H1 (cell line): ENCODE measurements around the gene CACNB1. TPM values are rescaled to one million over a fixed set of nuclear protein-coding genes. Genes with fewer than 3 reads are reported as not detected.
A peak's percentile ranks its signal among the peaks of the same experiment; 100 is the strongest.

Source experiments
- CTCF ChIA-PET: fragments of 300-600 bp; sonication (Branson Sonifier 250); formaldehyde crosslinking; loops from one replicate; lab custom pipeline; 2021; ENCODE audit not compliant: partially characterized antibody; lab: Charles Lee
- POLR2A ChIA-PET: fragments of 300-600 bp; sonication (Branson Sonifier 250); formaldehyde crosslinking; loops from one replicate; lab custom pipeline; 2021; ENCODE audit warnings: inconsistent platforms; ENCODE audit not compliant: partially characterized antibody; lab: Charles Lee
- DNase-seq, 2 experiments: peaks; one replicate each; pipeline versions ENCODE4 v3.0.0 to v3.0.0-alpha.2; 2010 to 2022; ENCODE audit warnings: low spot score in 2 of 2, low read depth in 1 of 2, mixed read lengths in 1 of 2
- FAIRE-seq: peaks from 2 replicates; lab custom pipeline; 2011; peaks lifted over from hg19 to GRCh38; lab: Jason Lieb, UNC
- H2AFZ ChIP-seq: 2 replicates; pipeline ENCODE4 v1.8.1; 2012; ENCODE audit warnings: low read length, inconsistent platforms
- H2AK5ac ChIP-seq: 2 replicates; pipeline ENCODE4 v1.6.1; 2013; ENCODE audit warnings: low read depth, low read length
- H2BK120ac ChIP-seq: replicated peaks from 2 replicates; pipeline ENCODE3; 2013; ENCODE audit warnings: low read depth, low read length, inconsistent platforms
- H2BK12ac ChIP-seq: 2 replicates; pipeline ENCODE4 v1.6.1; 2013; ENCODE audit warnings: low read depth, low read length
- H2BK15ac ChIP-seq: 2 replicates; pipeline ENCODE4 v1.6.1; 2013; ENCODE audit warnings: low read length
- H2BK20ac ChIP-seq: 2 replicates; pipeline ENCODE4 v1.6.1; 2013; ENCODE audit warnings: low read length
- H2BK5ac ChIP-seq: 2 replicates; pipeline ENCODE4 v1.6.1; 2013; ENCODE audit warnings: low read depth, low read length
- H3K14ac ChIP-seq: 2 replicates; pipeline ENCODE4 v1.6.1; 2013; ENCODE audit warnings: inconsistent platforms; ENCODE audit not compliant: insufficient read length
- H3K18ac ChIP-seq: 2 replicates; pipeline ENCODE4 v1.6.1; 2013; ENCODE audit warnings: low read length; ENCODE audit errors: extremely low read depth
- H3K23ac ChIP-seq: 2 replicates; pipeline ENCODE4 v1.6.1; 2013; ENCODE audit warnings: inconsistent platforms; ENCODE audit not compliant: insufficient read length
- H3K23me2 ChIP-seq: 2 replicates; pipeline ENCODE4 v1.6.1; 2013; ENCODE audit warnings: low read depth, low read length
- H3K27ac ChIP-seq: 2 replicates; pipeline ENCODE4 v1.6.1; 2011; ENCODE audit warnings: low read depth, low read length, inconsistent platforms
- H3K27me3 ChIP-seq, 4 experiments: replicated peaks in 1 of 4; 1 replicate in 1 of 4; 2 replicates in 3 of 4; pipeline versions ENCODE4 v1.6.1 to v1.8.1; 2011 to 2013; ENCODE audit warnings: low read length in 3 of 4, mild to moderate bottlenecking in 3 of 4, inconsistent platforms in 2 of 4, mixed read lengths in 2 of 4, moderate library complexity in 1 of 4; ENCODE audit not compliant: control insufficient read depth in 3 of 4, insufficient read depth in 3 of 4; ENCODE audit errors: extremely low read depth in 1 of 4
- H3K36me3 ChIP-seq, 4 experiments: 2 replicates each; pipeline versions ENCODE4 v1.6.1 to v1.8.1; 2011 to 2013; ENCODE audit warnings: mild to moderate bottlenecking in 4 of 4, low read length in 3 of 4, moderate library complexity in 2 of 4, control low read depth in 1 of 4, inconsistent platforms in 1 of 4; ENCODE audit not compliant: insufficient read depth in 4 of 4, control insufficient read depth in 2 of 4
- H3K4ac ChIP-seq: replicated peaks from 2 replicates; pipeline ENCODE3; 2013; ENCODE audit warnings: low read length, low read depth, mixed read lengths, inconsistent platforms; ENCODE audit not compliant: insufficient read length
- H3K4me1 ChIP-seq, 4 experiments: replicated peaks in 1 of 4; 1 replicate in 1 of 4; 2 replicates in 3 of 4; pipeline versions ENCODE4 v1.6.1 to v1.8.1; 2011 to 2013; ENCODE audit warnings: low read length in 3 of 4, inconsistent platforms in 2 of 4, mixed read lengths in 1 of 4; ENCODE audit not compliant: insufficient read depth in 4 of 4, control insufficient read depth in 3 of 4
- H3K4me2 ChIP-seq, 2 experiments: 2 replicates each; pipeline versions ENCODE4 v1.6.1 to v1.8.1; 2011 to 2013; ENCODE audit warnings: low read depth in 2 of 2, low read length in 2 of 2, control low read depth in 1 of 2, inconsistent platforms in 1 of 2, mild to moderate bottlenecking in 1 of 2; ENCODE audit not compliant: insufficient read depth in 1 of 2
- H3K4me3 ChIP-seq, 4 experiments: fragments of 200-600, 300-600 bp in 1 of 4; sonication (generic), shearing (Covaris generic), sonication (Bioruptor Twin) in 1 of 4; 2 replicates each; pipeline versions ENCODE4 v1.5.1 to v1.8.1; 2011 to 2016; ENCODE audit warnings: low read length in 4 of 4, low read depth in 3 of 4, control low read depth in 2 of 4, inconsistent platforms in 2 of 4, mild to moderate bottlenecking in 2 of 4, mixed read lengths in 1 of 4, moderate library complexity in 1 of 4; ENCODE audit not compliant: insufficient read depth in 2 of 4; ENCODE audit errors: extremely low read depth in 1 of 4
- H3K56ac ChIP-seq: replicated peaks from 2 replicates; pipeline ENCODE3; 2013; ENCODE audit warnings: low read depth, mild to moderate bottlenecking, mixed read lengths, low read length, inconsistent platforms; ENCODE audit not compliant: insufficient read length
- H3K79me1 ChIP-seq: 2 replicates; pipeline ENCODE4 v1.6.1; 2013; ENCODE audit warnings: low read depth, low read length, control low read depth
- H3K79me2 ChIP-seq, 2 experiments: 2 replicates each; pipeline versions ENCODE4 v1.6.1 to v1.8.1; 2012 to 2013; ENCODE audit warnings: low read length in 2 of 2, mild to moderate bottlenecking in 2 of 2, inconsistent platforms in 1 of 2; ENCODE audit not compliant: insufficient read depth in 2 of 2, control insufficient read depth in 1 of 2
- H3K9ac ChIP-seq, 4 experiments: replicated peaks in 1 of 4; 1 replicate in 1 of 4; 2 replicates in 3 of 4; pipeline versions ENCODE4 v1.6.1 to v1.8.1; 2011 to 2013; ENCODE audit warnings: low read depth in 3 of 4, low read length in 3 of 4, control low read depth in 2 of 4, mild to moderate bottlenecking in 2 of 4, moderate library complexity in 2 of 4, inconsistent platforms in 1 of 4; ENCODE audit errors: extremely low read depth in 1 of 4
- H3K9me3 ChIP-seq, 2 experiments: 2 replicates each; pipeline versions ENCODE4 v1.6.1 to v1.8.1; 2012 to 2013; ENCODE audit warnings: mild to moderate bottlenecking in 2 of 2, moderate library complexity in 2 of 2, control low read depth in 1 of 2, inconsistent platforms in 1 of 2, low read depth in 1 of 2, low read length in 1 of 2, mixed read lengths in 1 of 2; ENCODE audit not compliant: insufficient read depth in 2 of 2
- H4K20me1 ChIP-seq, 2 experiments: replicated peaks in 1 of 2; 2 replicates each; pipeline versions ENCODE3 to v1.8.1; 2011 to 2013; ENCODE audit warnings: inconsistent platforms in 2 of 2, low read length in 2 of 2, mild to moderate bottlenecking in 1 of 2; ENCODE audit not compliant: insufficient read depth in 2 of 2, control insufficient read depth in 1 of 2
- H4K5ac ChIP-seq: 2 replicates; pipeline ENCODE4 v1.6.1; 2013; ENCODE audit warnings: low read length, low read depth, mixed read lengths, inconsistent platforms; ENCODE audit not compliant: insufficient read length
- H4K8ac ChIP-seq: 2 replicates; pipeline ENCODE4 v1.8.0; 2013; ENCODE audit warnings: mild to moderate bottlenecking, moderate library complexity, low read length, inconsistent platforms; ENCODE audit not compliant: insufficient read depth; ENCODE audit errors: extremely low read depth
- H4K91ac ChIP-seq: replicated peaks from 2 replicates; pipeline ENCODE3; 2013; ENCODE audit warnings: low read length, mixed read lengths, inconsistent platforms; ENCODE audit not compliant: insufficient read length
- CREB1 ChIP-seq: IDR thresholded peaks from 2 replicates; pipeline ENCODE4 v1.6.1; 2012; ENCODE audit warnings: inconsistent platforms
- EP300 ChIP-seq, 2 experiments: IDR thresholded peaks; 1 replicate in 1 of 2; 2 replicates in 1 of 2; pipeline ENCODE4 v1.6.1; 2011 to 2012; ENCODE audit warnings: low read depth in 2 of 2, low read length in 2 of 2, mild to moderate bottlenecking in 2 of 2, borderline replicate concordance in 1 of 2, inconsistent platforms in 1 of 2, moderate library complexity in 1 of 2
- NRF1 ChIP-seq: IDR thresholded peaks from 2 replicates; pipeline ENCODE4 v1.6.1; 2011; ENCODE audit warnings: mild to moderate bottlenecking, low read depth, low read length, improper control_type of control experiment
- WGBS, 2 experiments: shearing (Covaris generic) in 1 of 2; methylation state at CpG; one replicate each; pipeline versions ENCODE4 v1.1.6 to v1.1.7; 2013 to 2015; ENCODE audit warnings: low lambda C conversion rate in 2 of 2, mixed read lengths in 2 of 2, inconsistent platforms in 1 of 2, low coverage in 1 of 2, missing lambda C conversion rate in 1 of 2; ENCODE audit not compliant: insufficient replicate concordance in 2 of 2, insufficient coverage in 1 of 2, insufficient read length in 1 of 2; ENCODE audit errors: extremely low coverage in 1 of 2, missing lambda C conversion rate in 1 of 2; 5-methylcytosine and 5-hydroxymethylcytosine counted together
- polyA plus RNA-seq, 7 experiments: library from polyadenylated mRNA; depleted of rRNA in 3 of 7; stranded (reverse) in 5 of 7; unstranded in 2 of 7; fragments of >200 nt in 5 of 7; fragments of 200-250 nt in 2 of 7; gene quantifications; 1 replicate in 5 of 7; 2 replicates in 1 of 7; 4 replicates in 1 of 7; pipeline versions ENCODE4 v1.2.1 to v1.2.3, GENCODE V29; 2011 to 2013; ENCODE audit warnings: missing spikeins in 2 of 7, mixed read lengths in 2 of 7
- total RNA-seq: library from RNA; stranded (reverse); fragmentation: NEBNext Ultra II Directional; extraction: Animal tissue kit (Norgen Biotek cat#: 25700); gene quantifications from 2 replicates; pipeline ENCODE4 v1.2.1, GENCODE V29; 2021

The CACNB1 gene
- total and polyA plus RNA-seq, 2 of the 8 experiments (the other 6 are each of a cell fraction or from before 2014, with no cell fraction given): 7.2 to 17.8 TPM

GRCh38 chr17:39222866-39223834 lies 25.7 kb upstream of the CACNB1 start:
- Histone ChIP-seq H3K56ac (no peak overlapping the region), H3K79me2 (no peaks in the 10 kb centered on the region), H2BK5ac (0 out of 2 replicates have a peak overlapping the region, but pooled peaks have one; percentile 49), H3K4me3 (no peak overlapping the region), H3K9ac (no peak overlapping the region), H3K79me1 (no peaks in the 10 kb centered on the region), H2BK120ac (no peak overlapping the region), H2BK12ac (no peak overlapping the region), H2AFZ (no peak overlapping the region), H3K36me3 (no peaks in the 10 kb centered on the region; a peak in 1 of 8 replicates), H3K4me1 (peaks cover 0 to 18% (median 7%) of the 10 kb centered on the region in 4 experiments; a peak in 5 of 7 replicates), H2BK15ac (0 out of 2 replicates have a peak overlapping the region, but pooled peaks have one; percentile 16), H3K18ac (no peak overlapping the region; the same call in 1 of the 2 replicates), H3K4ac (no peak overlapping the region), H3K14ac (no peak overlapping the region), H4K8ac (no peak overlapping the region), H3K9me3 (no peaks in the 10 kb centered on the region), H4K20me1 (no peaks in the 10 kb centered on the region), H3K27ac (no peak overlapping the region), H4K91ac (no peak overlapping the region), H3K23me2 (peaks cover 8% of the 10 kb centered on the region; the same call in 1 of the 2 replicates), H4K5ac (no peak overlapping the region), H2AK5ac (peak overlapping the region; percentile 75; the same call in 1 of the 2 replicates), H2BK20ac (no peak overlapping the region), H3K27me3 (peaks cover 13 to 42% (median 32%) of the 10 kb centered on the region in 4 experiments), H3K23ac (no peak overlapping the region), H3K4me2 (peak overlapping the region in 1 of 2 experiments; percentile 72; a peak in 1 of 4 replicates)
- WGBS, 2 experiments: 81% methylated on average over 9 of the region's 9 CpGs; no CpG with 5 or more reads in 1 of the 2 experiments
- POLR2A ChIA-PET: interaction anchor here (1.0 to 7.8 kb wide), 7 partner anchors 9 to 46 kb away, joined by 3 to 92 read pairs (median 4); partner anchors contain the start of gene RPL19
- CTCF ChIA-PET: interaction anchor here (0.7 to 24.1 kb wide), 7 partner anchors 10 to 399 kb away, joined by 3 to 982 read pairs (median 5); partner anchors contain the start of gene RPL19
- FAIRE-seq (no peak), DNase-seq (no peak)
- TF ChIP-seq NRF1 (no peak), CREB1 (no peak), EP300 (IDR thresholded peaks at IDR 0.05; ENCODE audit: borderline replicate concordance in 1 of 2, low read depth in 2 of 2, low read length in 2 of 2) (no peak)
